ENCODE measurements around the gene GNAQ.

The GNAQ gene

DNA sequence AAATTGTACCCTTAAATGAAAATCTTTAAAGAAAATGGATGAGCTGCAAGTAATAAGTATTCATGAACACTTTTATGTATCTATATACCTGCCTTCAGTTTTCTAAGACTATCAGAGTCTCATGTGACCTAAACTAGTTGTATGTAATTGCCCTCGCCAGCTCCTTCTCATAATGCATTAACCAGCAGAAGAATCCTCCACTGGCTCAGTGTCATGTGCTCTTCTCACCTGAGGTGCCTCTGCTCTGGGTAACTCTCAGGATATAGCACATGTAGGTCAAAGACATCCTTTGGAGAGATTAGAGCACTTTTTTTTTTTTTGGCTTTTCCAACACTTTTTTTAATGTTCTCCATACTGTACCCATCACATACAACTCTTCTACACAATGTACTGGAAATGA is 199.8 kb downstream of the GNAQ start:
- Mint-ChIP-seq H3K27ac (no peak overlapping the region), H3K36me3 (ENCODE audit: insufficient read depth) (peaks cover 3% of the 10 kb centered on the region), H3K27me3 (no peaks in the 10 kb centered on the region), H3K4me3 (no peak overlapping the region), H3K9me3 (no peaks in the 10 kb centered on the region), H3K4me1 (ENCODE audit: low read depth in 2 of 2) (peaks cover 0 to 15% of the 10 kb centered on the region in 2 donors)
- DNase-seq (no peak), ATAC-seq (replicated peaks) (no peak)

- DNase-seq (no peak), ATAC-seq (replicated peaks) (peak; percentile 41)
- peaks cover 3% of the 10 kb centered on the region for H3K36me3 Mint-ChIP-seq (ENCODE audit: insufficient read depth)
- H3K4me1 Mint-ChIP-seq (ENCODE audit: low read depth in 2 of 2) = peaks cover 0 to 15% of the 10 kb centered on the region in 2 donors
- H3K27me3 Mint-ChIP-seq = no peaks in the 10 kb centered on the region
- H3K27ac Mint-ChIP-seq = no peak overlapping the region
- no peak overlapping the region for H3K4me3 Mint-ChIP-seq
- H3K9me3 Mint-ChIP-seq = no peaks in the 10 kb centered on the region
Measured at GRCh38 chr9:77830618-77831285, 200.9 kb downstream of the GNAQ start.

DNA sequence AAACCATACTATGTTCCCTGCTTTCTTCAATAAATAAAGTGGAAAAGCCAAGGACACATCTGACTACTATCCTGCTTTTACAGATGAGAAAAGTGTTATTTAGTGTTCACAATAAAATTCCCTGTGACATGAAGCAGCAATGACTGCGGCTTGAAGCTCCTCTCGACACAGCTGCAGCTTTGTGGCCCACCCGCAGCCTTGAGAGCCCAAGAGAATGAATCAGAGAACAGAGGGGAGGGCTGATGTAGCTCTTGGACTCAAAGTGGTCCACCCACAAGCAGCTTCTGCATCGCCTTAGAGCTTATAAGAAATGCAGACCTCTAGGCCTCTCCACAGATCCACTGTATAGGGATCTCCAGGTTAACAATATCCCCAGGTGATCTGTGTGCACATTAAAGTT is 202.2 kb downstream of the GNAQ start:
- Mint-ChIP-seq H3K4me3 (no peak overlapping the region), H3K9me3 (no peaks in the 10 kb centered on the region), H3K4me1 (ENCODE audit: low read depth in 2 of 2) (peaks cover 0 to 17% of the 10 kb centered on the region in 2 donors), H3K36me3 (ENCODE audit: insufficient read depth) (peaks cover 3% of the 10 kb centered on the region), H3K27ac (no peak overlapping the region), H3K27me3 (no peaks in the 10 kb centered on the region)
- ATAC-seq (replicated peaks) (no peak), DNase-seq (no peak)

DNA sequence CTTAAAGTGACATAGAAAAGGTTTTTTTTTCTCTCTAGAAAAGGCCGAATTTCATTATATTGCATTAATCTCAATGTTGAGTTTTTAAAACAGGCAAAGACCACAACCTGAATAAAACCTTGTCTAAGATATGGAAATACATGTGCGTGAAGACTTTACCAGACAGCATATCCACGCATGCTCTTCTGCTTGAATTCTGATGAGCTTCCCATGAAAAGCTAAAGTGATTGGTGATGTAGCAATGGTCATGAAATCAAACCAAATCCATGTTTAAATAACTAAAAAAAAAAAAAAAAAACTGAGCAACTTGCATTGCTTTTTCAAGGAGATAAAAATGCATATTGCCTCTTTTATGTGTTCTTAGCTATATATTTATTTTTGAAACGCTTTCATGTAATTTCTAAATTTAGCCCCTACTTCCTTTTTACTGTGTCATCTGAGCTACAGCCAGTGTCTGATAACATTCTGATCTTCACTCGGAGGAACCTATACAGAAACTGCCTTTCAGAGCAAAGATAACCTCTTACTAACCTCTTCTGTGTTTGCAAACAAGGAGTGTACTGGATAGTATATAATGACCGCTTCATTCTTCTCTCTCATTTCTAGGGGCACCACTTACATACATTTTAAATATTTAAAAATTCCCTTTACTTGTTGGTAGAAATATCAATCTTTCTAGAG is 204.4 kb downstream of the GNAQ start:
- Mint-ChIP-seq H3K27ac (peak overlapping the region in 1 of 2 donors; percentile 17), H3K27me3 (no peaks in the 10 kb centered on the region), H3K9me3 (no peaks in the 10 kb centered on the region), H3K36me3 (ENCODE audit: insufficient read depth) (peaks cover 3% of the 10 kb centered on the region), H3K4me1 (ENCODE audit: low read depth in 2 of 2) (peaks cover 0 to 17% of the 10 kb centered on the region in 2 donors), H3K4me3 (peak overlapping the region; percentile 41 to 47)
- ATAC-seq (replicated peaks) = no peak
- no peak for DNase-seq

- ATAC-seq (replicated peaks) (no peak), DNase-seq (no peak)
- no peak overlapping the region for H3K27ac Mint-ChIP-seq
- H3K9me3 Mint-ChIP-seq = no peaks in the 10 kb centered on the region
- no peaks in the 10 kb centered on the region for H3K27me3 Mint-ChIP-seq
- peaks cover 3% of the 10 kb centered on the region for H3K36me3 Mint-ChIP-seq (ENCODE audit: insufficient read depth)
- peaks cover 0 to 11% of the 10 kb centered on the region in 2 donors for H3K4me1 Mint-ChIP-seq (ENCODE audit: low read depth in 2 of 2)
- H3K4me3 Mint-ChIP-seq = no peak overlapping the region
Measured at GRCh38 chr9:77826621-77827020, 205.0 kb downstream of the GNAQ start.

DNA sequence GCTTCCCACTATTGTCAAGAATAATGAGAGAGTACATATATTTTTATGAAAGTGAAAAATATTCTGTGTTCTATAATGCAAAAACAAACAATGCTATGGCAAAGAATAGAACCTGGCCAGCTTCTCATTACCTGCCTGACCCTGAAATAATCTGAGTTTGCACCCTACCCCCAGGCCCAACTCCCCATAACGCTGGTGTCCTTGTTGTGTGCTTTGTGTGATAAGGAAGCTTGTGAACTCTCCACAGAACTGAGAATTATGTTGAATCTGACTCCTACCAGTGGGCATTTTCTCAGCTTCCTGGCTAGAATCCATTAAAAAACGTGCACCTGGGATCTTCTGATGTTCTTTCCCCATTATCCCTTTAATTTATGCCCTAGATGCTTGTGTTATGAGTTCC is 205.5 kb downstream of the GNAQ start:
- Mint-ChIP-seq H3K4me1 (ENCODE audit: low read depth in 2 of 2) (peaks cover 0 to 9% of the 10 kb centered on the region in 2 donors), H3K27ac (no peak overlapping the region), H3K4me3 (no peak overlapping the region), H3K27me3 (no peaks in the 10 kb centered on the region), H3K9me3 (no peaks in the 10 kb centered on the region), H3K36me3 (ENCODE audit: insufficient read depth) (peaks cover 3% of the 10 kb centered on the region)
- no peak for ATAC-seq (replicated peaks)
- DNase-seq = no peak

DNA sequence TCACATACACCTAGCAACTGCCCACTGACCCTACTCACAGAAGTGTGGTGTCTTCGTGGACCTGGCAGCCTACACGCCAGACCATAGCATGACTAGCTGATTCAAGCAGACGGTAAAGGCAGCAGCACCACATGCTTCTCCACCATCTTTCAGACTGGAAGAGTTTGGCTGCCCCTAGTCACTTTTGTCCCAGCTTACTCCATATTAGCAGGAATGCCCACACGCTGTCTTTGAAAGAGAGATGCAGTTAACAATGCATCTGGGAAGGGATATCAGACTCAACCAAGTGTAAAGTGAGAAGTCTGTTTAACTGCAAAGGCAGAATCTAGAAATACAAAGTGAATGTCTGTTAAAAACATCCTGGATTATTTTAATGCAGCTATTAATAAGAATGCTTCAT is 206.2 kb downstream of the GNAQ start:
- DNase-seq (no peak), ATAC-seq (replicated peaks) (no peak)
- no peaks in the 10 kb centered on the region for H3K36me3 Mint-ChIP-seq (ENCODE audit: insufficient read depth)
- no peak overlapping the region for H3K4me3 Mint-ChIP-seq
- H3K4me1 Mint-ChIP-seq (ENCODE audit: low read depth in 2 of 2) = peaks cover 0 to 9% of the 10 kb centered on the region in 2 donors
- H3K27me3 Mint-ChIP-seq = no peaks in the 10 kb centered on the region
- H3K27ac Mint-ChIP-seq = no peak overlapping the region
- H3K9me3 Mint-ChIP-seq = no peaks in the 10 kb centered on the region

DNA sequence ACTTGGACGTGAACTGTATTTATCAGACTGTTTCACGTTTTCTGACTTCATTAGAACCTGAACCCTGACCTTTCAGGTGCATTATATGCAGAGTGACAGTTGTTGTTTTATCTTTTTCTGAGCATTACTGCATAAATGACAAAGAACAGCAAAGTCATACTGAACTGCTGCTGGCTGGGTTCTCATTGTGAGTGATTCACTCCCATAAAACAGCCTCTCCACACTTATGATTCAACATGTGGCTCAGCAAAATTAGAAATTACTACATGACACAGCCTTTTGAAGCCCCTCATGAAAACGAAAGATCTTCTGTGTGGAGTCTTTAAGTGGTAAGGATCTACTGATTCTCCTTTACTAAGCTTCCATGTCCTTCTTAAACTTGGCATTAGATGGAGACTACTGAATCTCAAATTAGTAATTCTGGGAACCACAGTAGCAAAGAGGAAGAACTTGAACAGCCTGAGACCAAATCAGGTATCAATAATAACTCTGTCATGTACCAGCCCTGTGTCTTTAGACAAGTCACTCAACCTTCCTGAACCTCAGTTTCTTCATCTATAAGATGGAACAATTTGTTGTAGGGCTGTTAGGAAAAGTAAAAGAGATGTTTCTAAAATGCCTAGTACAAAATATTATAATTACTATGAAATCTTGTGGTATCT is 211.2 kb downstream of the GNAQ start:
- Mint-ChIP-seq H3K27me3 (no peaks in the 10 kb centered on the region), H3K4me3 (no peak overlapping the region), H3K9me3 (no peaks in the 10 kb centered on the region), H3K4me1 (ENCODE audit: low read depth in 2 of 2) (peaks cover 0 to 4% of the 10 kb centered on the region in 2 donors), H3K36me3 (ENCODE audit: insufficient read depth) (no peaks in the 10 kb centered on the region), H3K27ac (no peak overlapping the region)
- DNase-seq = no peak
- ATAC-seq (replicated peaks) = no peak

DNA sequence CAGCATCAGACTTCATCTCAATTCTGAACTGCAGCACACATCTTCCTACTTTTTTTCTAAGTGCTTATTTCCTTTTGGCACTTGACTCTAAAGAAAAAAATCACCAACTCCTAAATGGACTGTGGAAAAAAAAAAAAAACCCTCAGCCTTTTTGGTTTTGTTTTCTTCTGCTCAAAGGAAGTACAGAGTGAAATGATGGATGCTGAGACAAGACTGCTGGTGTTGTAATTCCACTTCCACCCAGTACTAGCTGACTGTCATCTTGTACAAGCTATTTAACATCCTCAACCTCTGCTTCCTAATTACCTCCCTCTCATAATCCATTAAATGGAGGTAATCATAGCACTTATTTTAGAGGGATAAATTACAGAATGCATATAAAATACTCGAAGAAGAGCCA is 212.0 kb downstream of the GNAQ start:
- no peaks in the 10 kb centered on the region for H3K36me3 Mint-ChIP-seq (ENCODE audit: insufficient read depth)
- DNase-seq (no peak), ATAC-seq (replicated peaks) (no peak)
- no peaks in the 10 kb centered on the region for H3K9me3 Mint-ChIP-seq
- H3K4me3 Mint-ChIP-seq = no peak overlapping the region
- H3K4me1 Mint-ChIP-seq (ENCODE audit: low read depth in 2 of 2) = peaks cover 0 to 2% of the 10 kb centered on the region in 2 donors
- H3K27ac Mint-ChIP-seq = no peak overlapping the region
- no peaks in the 10 kb centered on the region for H3K27me3 Mint-ChIP-seq

- Mint-ChIP-seq H3K4me3 (no peak overlapping the region), H3K27ac (no peak overlapping the region), H3K27me3 (no peaks in the 10 kb centered on the region), H3K4me1 (ENCODE audit: low read depth in 2 of 2) (peaks cover 0 to 2% of the 10 kb centered on the region in 2 donors), H3K9me3 (no peaks in the 10 kb centered on the region), H3K36me3 (ENCODE audit: insufficient read depth) (no peaks in the 10 kb centered on the region)
- no peak for DNase-seq
- ATAC-seq (replicated peaks) = no peak
Measured at GRCh38 chr9:77817590-77818311, 213.9 kb downstream of the GNAQ start.

- Mint-ChIP-seq H3K27me3 (no peaks in the 10 kb centered on the region), H3K9me3 (no peaks in the 10 kb centered on the region), H3K4me1 (ENCODE audit: low read depth in 2 of 2) (peaks cover 0 to 2% of the 10 kb centered on the region in 2 donors), H3K36me3 (ENCODE audit: insufficient read depth) (no peaks in the 10 kb centered on the region), H3K27ac (no peak overlapping the region), H3K4me3 (no peak overlapping the region)
- no peak for DNase-seq
- no peak for ATAC-seq (replicated peaks)
Measured at GRCh38 chr9:77816641-77817341, 214.8 kb downstream of the GNAQ start.

DNA sequence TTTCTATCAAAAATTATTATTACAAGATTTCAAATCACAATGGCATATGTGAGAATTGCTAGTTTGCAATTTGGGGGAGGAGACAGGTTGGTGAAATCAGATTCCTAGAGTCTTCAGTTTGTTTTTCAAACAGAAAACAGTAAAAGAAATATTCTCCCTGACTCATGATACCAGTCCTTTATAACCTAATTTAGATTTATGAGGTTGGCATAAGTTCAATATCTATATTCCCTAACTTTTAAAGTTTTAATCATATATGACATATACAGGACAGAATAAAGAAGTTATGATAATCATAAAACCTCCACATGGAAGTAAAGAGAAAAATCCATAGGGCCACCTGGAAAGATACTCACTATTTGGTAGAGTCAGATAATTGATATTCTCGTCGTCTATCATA is 216.4 kb downstream of the GNAQ start:
- H3K4me1 Mint-ChIP-seq (ENCODE audit: low read depth in 2 of 2) = peaks cover 0 to 2% of the 10 kb centered on the region in 2 donors
- H3K27ac Mint-ChIP-seq = no peak overlapping the region
- H3K27me3 Mint-ChIP-seq = no peaks in the 10 kb centered on the region
- H3K36me3 Mint-ChIP-seq (ENCODE audit: insufficient read depth) = no peaks in the 10 kb centered on the region
- H3K9me3 Mint-ChIP-seq = no peaks in the 10 kb centered on the region
- DNase-seq = no peak
- H3K4me3 Mint-ChIP-seq = no peak overlapping the region
- ATAC-seq (replicated peaks) = no peak

GRCh38 chr9:77811832-77812231 is 219.8 kb downstream of the GNAQ start:
- H3K9me3 Mint-ChIP-seq = no peaks in the 10 kb centered on the region
- no peaks in the 10 kb centered on the region for H3K27me3 Mint-ChIP-seq
- H3K36me3 Mint-ChIP-seq (ENCODE audit: insufficient read depth) = no peaks in the 10 kb centered on the region
- no peak for DNase-seq
- no peak overlapping the region for H3K27ac Mint-ChIP-seq
- H3K4me1 Mint-ChIP-seq (ENCODE audit: low read depth in 2 of 2) = peaks cover 5 to 8% of the 10 kb centered on the region in 2 donors
- ATAC-seq (replicated peaks) = no peak
- H3K4me3 Mint-ChIP-seq = no peak overlapping the region

Measured in effector memory CD8-positive, alpha-beta T cell (primary cell).